H1 (cell line): ENCODE data around the gene FLVCR1. TPM values are rescaled to one million over a fixed set of nuclear protein-coding genes. Genes with fewer than 3 reads are reported as not detected.
A peak's percentile ranks its signal among the peaks of the same experiment; 100 is the strongest.

ENCODE experiments used
- ATF2 ChIP-seq: IDR thresholded peaks from 2 replicates; pipeline ENCODE4 v1.6.1; 2012; ENCODE audit warnings: low read length, inconsistent platforms
- BRCA1 ChIP-seq: IDR thresholded peaks from 2 replicates; pipeline ENCODE4 v1.6.1; 2012; ENCODE audit warnings: low read depth, low read length, improper control_type of control experiment
- CEBPB ChIP-seq: IDR thresholded peaks from 2 replicates; pipeline ENCODE4 v1.6.1; 2012; ENCODE audit warnings: low read depth, low read length
- HDAC2 ChIP-seq, 2 experiments: fragments of 300-600 bp in 1 of 2; sonication (generic) in 1 of 2; IDR thresholded peaks; 2 replicates each; pipeline ENCODE4 v1.6.1; 2011 to 2012; ENCODE audit warnings: low read depth in 2 of 2, low read length in 2 of 2, mild to moderate bottlenecking in 2 of 2, moderate library complexity in 2 of 2, borderline replicate concordance in 1 of 2, inconsistent platforms in 1 of 2
- HDAC6 ChIP-seq: IDR thresholded peaks from one replicate; pipeline ENCODE4 v1.7.1; 2012; ENCODE audit warnings: low read depth, mild to moderate bottlenecking, inconsistent platforms, low read length, moderate library complexity
- JUN ChIP-seq: IDR thresholded peaks from 2 replicates; pipeline ENCODE4 v1.6.1; 2011; ENCODE audit warnings: low read depth, mild to moderate bottlenecking, improper control_type of control experiment, low read length
- JUND ChIP-seq: IDR thresholded peaks from 2 replicates; pipeline ENCODE4 v1.6.1; 2011; ENCODE audit warnings: mild to moderate bottlenecking, improper control_type of control experiment, low read length
- KDM1A ChIP-seq: fragments of 200-600, 300-600 bp; sonication (generic); IDR thresholded peaks from 2 replicates; pipeline ENCODE4 v1.7.1; 2016; ENCODE audit warnings: mild to moderate bottlenecking, low read length, borderline replicate concordance
- KDM4A ChIP-seq: IDR thresholded peaks from one replicate; pipeline ENCODE4 v1.7.1; 2012; ENCODE audit warnings: low read depth, mild to moderate bottlenecking, moderate library complexity, low read length, inconsistent platforms; ENCODE audit not compliant: severe bottlenecking
- MAFK ChIP-seq: IDR thresholded peaks from 2 replicates; pipeline ENCODE4 v1.6.1; 2012; ENCODE audit warnings: low read depth, mild to moderate bottlenecking, improper control_type of control experiment, low read length
- NRF1 ChIP-seq: IDR thresholded peaks from 2 replicates; pipeline ENCODE4 v1.6.1; 2011; ENCODE audit warnings: mild to moderate bottlenecking, low read depth, low read length, improper control_type of control experiment
- PHF8 ChIP-seq: fragments of 200-600 bp; sonication (generic); conservative IDR thresholded peaks from 2 replicates; pipeline ENCODE4 v1.7.1; 2012; ENCODE audit warnings: low read depth, mild to moderate bottlenecking, inconsistent platforms, low read length, moderate library complexity
- RAD21 ChIP-seq, 2 experiments: IDR thresholded peaks in 1 of 2; conservative IDR thresholded peaks in 1 of 2; 2 replicates each; pipeline ENCODE4 v1.6.1; 2011; ENCODE audit warnings: low read depth in 2 of 2, low read length in 2 of 2, improper control_type of control experiment in 1 of 2, inconsistent platforms in 1 of 2, mild to moderate bottlenecking in 1 of 2, moderate library complexity in 1 of 2
- RBBP5 ChIP-seq: IDR thresholded peaks from 2 replicates; pipeline ENCODE4 v1.7.1; 2012; ENCODE audit warnings: low read depth, mild to moderate bottlenecking, inconsistent platforms, low read length, moderate library complexity, borderline replicate concordance
- RFX5 ChIP-seq: IDR thresholded peaks from 2 replicates; pipeline ENCODE4 v1.6.1; 2011; ENCODE audit warnings: low read depth, low read length, improper control_type of control experiment, borderline replicate concordance
- RXRA ChIP-seq: IDR thresholded peaks from 2 replicates; pipeline ENCODE4 v1.6.1; 2011; ENCODE audit warnings: low read depth, mild to moderate bottlenecking, low read length, moderate library complexity; ENCODE audit not compliant: insufficient read depth
- SAP30 ChIP-seq: fragments of 300-600 bp; sonication (generic); IDR thresholded peaks from 2 replicates; pipeline ENCODE4 v1.7.1; 2012; ENCODE audit warnings: low read length, moderate library complexity, mild to moderate bottlenecking, inconsistent platforms; ENCODE audit not compliant: insufficient read depth, insufficient replicate concordance
- SIN3A ChIP-seq, 2 experiments: IDR thresholded peaks in 1 of 2; conservative IDR thresholded peaks in 1 of 2; 2 replicates each; pipeline ENCODE4 v1.6.1; 2011 to 2012; ENCODE audit warnings: low read length in 2 of 2, improper control_type of control experiment in 1 of 2, low read depth in 1 of 2, mild to moderate bottlenecking in 1 of 2
- SP2 ChIP-seq: IDR thresholded peaks from 2 replicates; pipeline ENCODE4 v1.6.1; 2012; ENCODE audit warnings: mild to moderate bottlenecking, low read length, inconsistent platforms
- SUZ12 ChIP-seq: fragments of 200-600 bp; sonication (generic); IDR thresholded peaks from 2 replicates; pipeline ENCODE4 v1.6.1; 2012; ENCODE audit warnings: mild to moderate bottlenecking, inconsistent platforms, low read length, moderate library complexity, mixed read lengths
- TBP ChIP-seq: IDR thresholded peaks from 2 replicates; pipeline ENCODE4 v1.6.1; 2011; ENCODE audit warnings: low read depth, low read length, improper control_type of control experiment
- TCF12 ChIP-seq: IDR thresholded peaks from 2 replicates; pipeline ENCODE4 v1.6.1; 2011; ENCODE audit warnings: low read depth, mild to moderate bottlenecking, low read length
- ZNF274 ChIP-seq: IDR thresholded peaks from 2 replicates; pipeline ENCODE4 v1.7.0; 2012; ENCODE audit warnings: low read length, borderline replicate concordance; ENCODE audit errors: extremely low read depth
- polyA plus RNA-seq, 7 experiments: library from polyadenylated mRNA; depleted of rRNA in 3 of 7; stranded (reverse) in 5 of 7; unstranded in 2 of 7; fragments of >200 nt in 5 of 7; fragments of 200-250 nt in 2 of 7; gene quantifications; 1 replicate in 5 of 7; 2 replicates in 1 of 7; 4 replicates in 1 of 7; pipeline versions ENCODE4 v1.2.1 to v1.2.3, GENCODE V29; 2011 to 2013; ENCODE audit warnings: missing spikeins in 2 of 7, mixed read lengths in 2 of 7
- total RNA-seq: library from RNA; stranded (reverse); fragmentation: NEBNext Ultra II Directional; extraction: Animal tissue kit (Norgen Biotek cat#: 25700); gene quantifications from 2 replicates; pipeline ENCODE4 v1.2.1, GENCODE V29; 2021

Gene FLVCR1
- total and polyA plus RNA-seq, 2 of the 8 experiments (the other 6 are each of a cell fraction or from before 2014, with no cell fraction given): 31.8 to 75.7 TPM

- TF ChIP-seq RAD21 (IDR thresholded peaks at IDR 0.05 in 1 of 2, conservative IDR thresholded peaks at IDR 0.05 in 1 of 2; ENCODE audit: low read depth in 2 of 2, low read length in 2 of 2) (no peak), JUND (no peak), RFX5 (no peak), SAP30 (no peak), SIN3A (conservative IDR thresholded peaks at IDR 0.05 in 1 of 2, IDR thresholded peaks at IDR 0.05 in 1 of 2; ENCODE audit: low read depth in 1 of 2, low read length in 2 of 2) (peak; percentile 14 to 41; a peak in 1 of 4 replicates), KDM4A (peak; percentile 79), MAFK (no peak), NRF1 (no peak), RBBP5 (peak; percentile 87; the same call in 1 of the 2 replicates), HDAC6 (no peak), SUZ12 (no peak), BRCA1 (no peak), HDAC2 (IDR thresholded peaks at IDR 0.05; ENCODE audit: borderline replicate concordance in 1 of 2, low read depth in 2 of 2, low read length in 2 of 2) (0 out of 4 replicates have a peak, but pooled peaks of 1 of the 2 experiments have one; percentile 11), ZNF274 (no peak), JUN (no peak), RXRA (no peak), PHF8 (peak; percentile 60; the same call in 1 of the 2 replicates), SP2 (no peak), CEBPB (no peak), KDM1A (no peak), TBP (peak; percentile 72), ATF2 (no peak), TCF12 (no peak)
Observed at GRCh38 chr1:212857992-212858460, at the start of gene FLVCR1 (continued).
